ENCODE measurements around the gene ETFA. TPM values are rescaled to one million over a fixed set of nuclear protein-coding genes. Genes with fewer than 3 reads are reported as not detected.

ETFA gene
- total and polyA plus RNA-seq, 7 donors: 58.4 to 476 (median 102) TPM

GRCh38 chr15:76341366-76342057 lies 30.2 kb upstream of the ETFA start:
- H3K27ac ChIP-seq: peak overlapping the region in 3 of 4 donors; percentile 53 to 64 (median 58)
- no peaks in the 10 kb centered on the region for H3K36me3 ChIP-seq
- peaks cover 0 to 59% (median 50%) of the 10 kb centered on the region in 4 donors for H3K4me1 ChIP-seq
- no peak for TF ChIP-seq POLR2AphosphoS5 (IDR thresholded peaks at IDR 0.05)
- no peak for TF ChIP-seq EP300 (IDR thresholded peaks at IDR 0.05)
- no peak for TF ChIP-seq POLR2A (IDR thresholded peaks at IDR 0.05)
- TF ChIP-seq, protein P1, sequence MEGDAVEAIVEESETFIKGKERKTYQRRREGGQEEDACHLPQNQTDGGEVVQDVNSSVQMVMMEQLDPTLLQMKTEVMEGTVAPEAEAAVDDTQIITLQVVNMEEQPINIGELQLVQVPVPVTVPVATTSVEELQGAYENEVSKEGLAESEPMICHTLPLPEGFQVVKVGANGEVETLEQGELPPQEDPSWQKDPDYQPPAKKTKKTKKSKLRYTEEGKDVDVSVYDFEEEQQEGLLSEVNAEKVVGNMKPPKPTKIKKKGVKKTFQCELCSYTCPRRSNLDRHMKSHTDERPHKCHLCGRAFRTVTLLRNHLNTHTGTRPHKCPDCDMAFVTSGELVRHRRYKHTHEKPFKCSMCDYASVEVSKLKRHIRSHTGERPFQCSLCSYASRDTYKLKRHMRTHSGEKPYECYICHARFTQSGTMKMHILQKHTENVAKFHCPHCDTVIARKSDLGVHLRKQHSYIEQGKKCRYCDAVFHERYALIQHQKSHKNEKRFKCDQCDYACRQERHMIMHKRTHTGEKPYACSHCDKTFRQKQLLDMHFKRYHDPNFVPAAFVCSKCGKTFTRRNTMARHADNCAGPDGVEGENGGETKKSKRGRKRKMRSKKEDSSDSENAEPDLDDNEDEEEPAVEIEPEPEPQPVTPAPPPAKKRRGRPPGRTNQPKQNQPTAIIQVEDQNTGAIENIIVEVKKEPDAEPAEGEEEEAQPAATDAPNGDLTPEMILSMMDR (IDR thresholded peaks at IDR 0.05): no peak
- 11 to 21% methylated on average over 42 of the region's 42 CpGs for WGBS, 2 donors
- intact Hi-C loops (cut with DNase I): no loop called here
- no peaks in the 10 kb centered on the region for H3K9me3 ChIP-seq
- H3K4me3 ChIP-seq: peak overlapping the region in 3 of 4 donors; percentile 39 to 50 (median 45)
- DNase-seq: no peak
- H3K27me3 ChIP-seq: peaks cover 71 to 100% (median 95%) of the 10 kb centered on the region in 3 donors

- Histone ChIP-seq H3K27ac (peak overlapping the region in 3 of 4 donors; percentile 53 to 64 (median 58)), H3K4me1 (peaks cover 0 to 59% (median 49%) of the 10 kb centered on the region in 4 donors), H3K36me3 (no peaks in the 10 kb centered on the region), H3K27me3 (peaks cover 65 to 100% (median 95%) of the 10 kb centered on the region in 3 donors), H3K9me3 (no peaks in the 10 kb centered on the region), H3K4me3 (peak overlapping the region in 3 of 4 donors; percentile 39 to 50 (median 45))
- intact Hi-C loops (cut with DNase I): no loop called here
- WGBS, 2 donors: 8 to 17% methylated on average over 35 of the region's 35 CpGs
- TF ChIP-seq EP300 (IDR thresholded peaks at IDR 0.05) (no peak), POLR2A (IDR thresholded peaks at IDR 0.05) (no peak), POLR2AphosphoS5 (IDR thresholded peaks at IDR 0.05) (no peak)
- TF ChIP-seq, protein P1 (IDR thresholded peaks at IDR 0.05): no peak
- no peak for DNase-seq
Measured at GRCh38 chr15:76340803-76341365, 29.6 kb upstream of the ETFA start.

DNA sequence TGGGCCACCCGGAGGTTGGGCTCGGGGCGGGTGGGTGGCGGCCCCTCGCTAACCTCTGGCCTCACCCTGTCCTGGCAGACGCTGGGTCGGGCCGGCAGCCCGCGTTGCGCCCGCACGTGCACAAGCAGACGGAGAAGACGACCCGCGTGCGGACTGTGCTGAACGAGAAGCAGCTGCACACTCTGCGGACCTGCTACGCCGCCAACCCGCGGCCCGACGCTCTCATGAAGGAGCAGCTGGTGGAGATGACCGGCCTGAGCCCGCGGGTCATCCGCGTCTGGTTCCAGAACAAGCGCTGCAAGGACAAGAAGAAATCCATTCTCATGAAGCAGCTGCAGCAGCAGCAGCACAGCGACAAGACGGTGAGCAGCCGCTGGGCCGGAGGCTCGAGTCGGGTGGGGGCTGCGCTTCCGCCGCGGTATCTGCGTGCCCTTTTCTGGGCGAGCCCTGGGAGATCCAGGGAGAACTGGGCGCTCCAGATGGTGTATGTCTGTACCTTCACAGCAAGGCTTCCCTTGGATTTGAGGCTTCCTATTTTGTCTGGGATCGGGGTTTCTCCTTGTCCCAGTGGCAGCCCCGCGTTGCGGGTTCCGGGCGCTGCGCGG lies 29.0 kb upstream of the ETFA start:
- H3K36me3 ChIP-seq: no peaks in the 10 kb centered on the region
- no peaks in the 10 kb centered on the region for H3K9me3 ChIP-seq
- H3K27ac ChIP-seq: peak overlapping the region; percentile 18 to 64 (median 56)
- peaks cover 0 to 61% (median 46%) of the 10 kb centered on the region in 4 donors for H3K4me1 ChIP-seq
- no peak for DNase-seq
- H3K27me3 ChIP-seq: peaks cover 62 to 100% (median 95%) of the 10 kb centered on the region in 3 donors
- TF ChIP-seq EP300 (IDR thresholded peaks at IDR 0.05) (no peak), POLR2A (IDR thresholded peaks at IDR 0.05) (no peak), POLR2AphosphoS5 (IDR thresholded peaks at IDR 0.05) (peak in 3 of 4 donors; percentile 43 to 62 (median 55))
- TF ChIP-seq, protein P1 (IDR thresholded peaks at IDR 0.05): no peak
- intact Hi-C loops (cut with DNase I): no loop called here
- peak overlapping the region; percentile 20 to 50 (median 42) for H3K4me3 ChIP-seq
- 3 to 7% methylated on average over 53 of the region's 53 CpGs for WGBS, 2 donors

DNA sequence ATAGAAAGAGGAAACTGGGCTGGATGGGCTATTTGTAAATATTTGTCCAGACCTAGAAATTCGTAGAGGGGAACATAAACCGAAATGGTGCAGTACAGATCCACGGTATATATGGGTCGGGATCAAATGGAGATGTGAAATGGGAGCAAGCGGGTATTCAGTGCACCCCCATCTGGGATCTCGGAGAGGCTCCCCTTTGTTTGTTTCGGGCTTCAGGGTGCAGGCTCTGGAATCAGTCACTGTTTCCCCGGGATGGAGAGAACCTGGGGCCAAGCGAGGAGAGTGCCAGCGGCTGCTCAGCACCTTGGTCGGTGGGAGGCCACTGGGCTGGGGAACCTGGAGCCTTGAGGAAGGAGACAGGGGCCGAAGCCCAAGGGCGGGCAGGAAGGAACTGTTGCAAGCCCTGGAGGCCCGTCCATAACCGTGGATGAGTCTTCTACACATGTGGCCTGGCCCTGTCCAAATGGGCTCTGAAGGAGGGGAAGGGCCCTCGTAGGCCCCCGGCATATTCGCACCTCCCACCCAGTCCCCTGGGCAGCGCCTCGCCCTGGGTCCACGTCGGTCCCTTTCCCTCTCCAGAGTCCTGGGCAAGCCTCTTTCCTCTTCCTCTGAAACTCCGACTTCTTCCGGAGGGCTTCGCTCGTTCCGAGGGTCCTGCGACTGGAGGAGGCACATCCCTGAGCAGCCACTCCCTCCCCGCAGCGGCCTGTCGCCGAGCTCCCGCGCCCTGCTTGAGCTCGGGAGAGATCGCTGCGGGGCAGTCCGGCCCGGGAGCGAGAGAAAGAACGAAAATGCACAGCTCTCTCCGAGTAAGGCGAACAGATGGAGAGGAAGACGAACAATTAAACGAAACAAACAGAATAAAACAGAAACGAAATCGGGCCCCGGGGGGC lies 28.3 kb upstream of the ETFA start:
- 7 to 12% methylated on average over 48 of the region's 48 CpGs for WGBS, 2 donors
- Histone ChIP-seq H3K9me3 (no peaks in the 10 kb centered on the region), H3K4me1 (peaks cover 0 to 65% (median 46%) of the 10 kb centered on the region in 4 donors), H3K27ac (peak overlapping the region; percentile 18 to 64 (median 56)), H3K4me3 (peak overlapping the region; percentile 20 to 50 (median 42)), H3K27me3 (peaks cover 62 to 100% (median 95%) of the 10 kb centered on the region in 3 donors), H3K36me3 (no peaks in the 10 kb centered on the region)
- no peak for DNase-seq
- TF ChIP-seq EP300 (IDR thresholded peaks at IDR 0.05) (no peak), POLR2AphosphoS5 (IDR thresholded peaks at IDR 0.05) (no peak), POLR2A (IDR thresholded peaks at IDR 0.05) (no peak)
- TF ChIP-seq, protein P1 (IDR thresholded peaks at IDR 0.05): no peak
- intact Hi-C loops (cut with DNase I): no loop called here

All from sigmoid colon (tissue), 7 donors.